ENCODE data around the gene CLEC4M.

DNA sequence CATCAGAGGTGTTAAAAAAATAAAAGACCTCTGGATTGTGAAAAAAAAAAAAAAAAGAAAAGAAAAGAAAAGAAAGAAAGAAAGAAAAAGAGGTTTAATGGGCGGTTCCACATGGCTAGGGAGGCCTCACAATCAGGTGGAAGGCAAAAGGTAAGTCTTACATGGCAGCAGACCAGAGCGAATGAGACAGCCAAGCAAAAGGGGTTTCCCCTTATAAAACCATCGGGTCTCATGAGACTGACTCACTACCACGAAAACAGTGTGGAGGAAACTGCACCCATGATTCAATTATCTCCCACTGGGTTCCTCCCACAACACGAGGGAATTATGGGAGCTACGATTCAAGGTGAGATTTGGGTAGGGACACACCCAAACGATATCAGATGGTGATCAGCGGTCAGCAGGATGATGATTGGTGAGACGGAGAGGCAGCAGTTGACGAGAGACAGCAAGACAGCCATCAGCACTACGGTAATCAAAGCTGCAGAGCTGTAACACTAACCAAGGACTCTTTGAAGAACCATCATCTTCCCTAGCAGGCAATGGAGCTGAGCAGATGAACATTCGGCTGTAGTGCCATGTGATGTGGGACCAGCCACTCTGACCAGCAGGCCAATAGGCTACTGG, 11.8 kb upstream of the CLEC4M start:
- TF ChIP-seq, protein P1, sequence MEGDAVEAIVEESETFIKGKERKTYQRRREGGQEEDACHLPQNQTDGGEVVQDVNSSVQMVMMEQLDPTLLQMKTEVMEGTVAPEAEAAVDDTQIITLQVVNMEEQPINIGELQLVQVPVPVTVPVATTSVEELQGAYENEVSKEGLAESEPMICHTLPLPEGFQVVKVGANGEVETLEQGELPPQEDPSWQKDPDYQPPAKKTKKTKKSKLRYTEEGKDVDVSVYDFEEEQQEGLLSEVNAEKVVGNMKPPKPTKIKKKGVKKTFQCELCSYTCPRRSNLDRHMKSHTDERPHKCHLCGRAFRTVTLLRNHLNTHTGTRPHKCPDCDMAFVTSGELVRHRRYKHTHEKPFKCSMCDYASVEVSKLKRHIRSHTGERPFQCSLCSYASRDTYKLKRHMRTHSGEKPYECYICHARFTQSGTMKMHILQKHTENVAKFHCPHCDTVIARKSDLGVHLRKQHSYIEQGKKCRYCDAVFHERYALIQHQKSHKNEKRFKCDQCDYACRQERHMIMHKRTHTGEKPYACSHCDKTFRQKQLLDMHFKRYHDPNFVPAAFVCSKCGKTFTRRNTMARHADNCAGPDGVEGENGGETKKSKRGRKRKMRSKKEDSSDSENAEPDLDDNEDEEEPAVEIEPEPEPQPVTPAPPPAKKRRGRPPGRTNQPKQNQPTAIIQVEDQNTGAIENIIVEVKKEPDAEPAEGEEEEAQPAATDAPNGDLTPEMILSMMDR (conservative IDR thresholded peaks at IDR 0.05) = no peak
- no peak for TF ChIP-seq ZFX (IDR thresholded peaks at IDR 0.05)

All from C4-2B (cell line).